GM19035 (cell line): ENCODE measurements around the gene GRXCR2.
"Not testable (repeated sequence)": the region's sequence is repeated elsewhere in the genome, so short reads cannot be mapped to it uniquely, and the experiment has no call there.

ENCODE experiments used
- ATAC-seq: cut with Tn5 transposase; IDR thresholded peaks from one replicate; pipeline ENCODE4 v1.9.1; 2021; ENCODE audit not compliant: unreplicated experiment

Gene GRXCR2

DNA sequence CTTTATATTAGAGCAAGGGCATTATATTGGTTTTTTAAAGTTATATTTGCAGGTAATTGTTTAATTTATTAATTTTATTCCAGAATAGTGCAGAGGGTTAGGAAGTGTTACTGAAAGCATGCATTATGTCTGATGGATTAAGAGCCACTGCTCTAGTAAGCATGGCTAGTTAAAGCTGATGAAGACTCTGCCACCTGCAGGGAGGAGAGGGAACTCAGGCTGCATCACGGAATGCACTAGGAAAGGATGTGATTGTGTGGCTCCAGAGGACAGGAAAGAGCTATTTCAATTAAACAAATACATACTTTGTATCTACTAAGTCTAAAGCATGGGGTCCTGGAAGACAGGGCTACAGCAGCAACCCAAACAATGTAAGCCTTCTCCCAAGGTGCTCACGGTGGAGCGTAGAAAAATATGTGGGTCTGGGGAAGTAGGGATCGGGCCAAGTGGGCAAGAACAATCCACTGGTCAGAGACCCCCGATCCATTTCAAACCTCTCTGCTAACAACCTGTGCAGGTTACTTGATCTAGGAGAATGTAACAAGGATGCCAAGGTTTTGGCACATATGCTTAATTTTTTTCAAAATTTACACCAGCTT is 15.3 kb upstream of the GRXCR2 start:
- ATAC-seq, result no peak

- ATAC-seq, result no peak
Measured at GRCh38 chr5:145887217-145887616, 14.4 kb upstream of the GRXCR2 start.

- no peak for ATAC-seq
Measured at GRCh38 chr5:145874765-145875164, 2.0 kb upstream of the GRXCR2 start.

DNA sequence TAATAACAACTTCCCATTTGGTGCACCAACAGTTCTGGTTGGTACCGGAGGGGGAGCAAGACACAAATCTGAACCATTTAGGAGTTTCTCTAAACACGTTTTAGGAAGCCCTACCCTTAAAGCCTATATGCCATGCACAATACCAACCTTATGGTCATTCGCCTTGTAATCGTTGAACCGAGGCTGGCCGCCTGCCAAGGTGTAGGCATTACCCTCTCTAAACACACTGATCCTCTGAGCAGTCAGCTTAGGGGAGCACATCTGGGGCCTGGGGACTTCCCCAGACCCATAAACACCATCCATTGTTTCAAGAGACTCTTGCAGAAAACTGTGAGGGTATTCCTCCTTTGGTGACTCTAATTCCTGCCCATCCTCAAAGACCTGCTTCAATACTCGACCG is 328 bp downstream of the GRXCR2 start:
- no peak for ATAC-seq

GRCh38 chr5:145869753-145870152 is 3.1 kb downstream of the GRXCR2 start:
- ATAC-seq, result no peak

- ATAC-seq, result no peak
Measured at GRCh38 chr5:145867806-145868205, 5.0 kb downstream of the GRXCR2 start.

DNA sequence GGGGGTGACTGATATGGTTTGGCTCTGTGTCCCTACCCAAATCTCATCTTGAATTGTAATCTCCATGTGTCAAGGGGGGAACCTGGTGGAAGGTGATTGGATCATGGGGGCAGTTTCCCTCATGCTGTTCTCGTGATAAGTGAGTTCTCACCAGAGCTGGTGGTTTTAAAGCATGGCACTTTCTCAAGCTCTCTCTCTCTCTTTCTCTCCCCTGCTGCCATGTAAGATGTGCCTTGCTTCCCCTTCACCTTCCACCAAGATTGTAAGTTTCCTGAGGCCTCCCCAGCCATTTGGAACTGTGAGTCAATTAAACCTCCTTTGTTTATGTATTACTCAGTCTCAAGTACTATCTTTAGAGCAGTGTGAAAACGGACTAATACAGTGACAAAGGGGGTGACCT is 8.4 kb downstream of the GRXCR2 start:
- not testable (repeated sequence) for ATAC-seq

DNA sequence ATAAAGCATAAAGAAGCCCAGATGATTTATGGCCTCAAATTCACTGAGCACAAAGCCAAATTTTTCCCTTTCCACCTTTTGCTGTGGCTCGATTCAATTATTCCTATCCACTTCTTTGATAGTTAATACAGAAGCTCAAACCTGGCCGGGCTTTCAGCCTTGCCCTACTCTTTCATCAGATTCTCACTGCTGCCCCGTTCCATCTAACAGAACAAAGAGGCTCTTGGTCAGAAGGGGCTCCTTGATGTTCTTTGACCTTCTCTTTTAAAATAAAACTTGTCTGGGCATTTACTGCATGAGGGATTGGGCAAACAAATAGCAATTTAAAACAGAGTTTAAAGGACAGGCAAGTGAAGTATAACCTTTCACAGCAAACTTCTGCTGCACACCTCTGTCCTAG is 9.8 kb downstream of the GRXCR2 start:
- no peak for ATAC-seq

GRCh38 chr5:145859897-145860296 is 12.9 kb downstream of the GRXCR2 start:
- ATAC-seq, result no peak

DNA sequence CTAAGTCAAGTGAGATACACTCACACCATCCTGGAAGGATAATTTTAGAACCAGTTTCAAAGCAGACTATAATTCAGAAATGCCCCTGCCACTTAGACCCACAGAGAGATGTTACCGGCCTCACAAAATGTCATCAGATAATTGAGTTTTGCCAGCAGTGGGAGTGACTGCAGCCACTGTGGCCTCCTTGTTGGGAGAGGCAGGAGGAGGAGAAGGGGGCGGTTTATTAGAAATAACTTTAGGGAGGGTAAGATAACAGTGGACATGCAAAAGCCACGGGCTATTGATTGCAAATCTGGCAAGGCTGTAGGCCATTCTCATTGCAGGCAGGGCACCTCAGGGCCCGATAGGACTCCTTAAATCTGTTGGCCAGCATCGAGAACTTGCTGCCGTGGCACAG is 13.4 kb downstream of the GRXCR2 start:
- ATAC-seq, result no peak

DNA sequence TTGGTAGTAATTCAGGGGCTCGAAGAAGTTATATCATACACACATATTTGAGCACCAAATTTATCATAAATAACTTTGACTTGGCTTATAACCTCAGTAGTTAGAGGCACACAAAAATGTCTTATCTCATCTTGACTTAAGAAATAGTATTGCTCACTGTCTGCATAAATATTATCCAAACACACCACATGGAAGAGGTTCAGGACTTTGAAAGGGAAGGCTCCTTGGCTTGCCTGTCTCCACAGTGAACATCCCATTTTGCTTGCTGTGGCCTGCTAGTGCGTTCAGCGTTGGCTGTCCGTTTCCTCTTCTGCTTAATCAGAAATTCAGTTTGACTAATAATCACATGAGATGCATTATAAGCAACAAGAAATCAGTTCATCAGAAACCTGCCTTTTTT is 13.9 kb downstream of the GRXCR2 start:
- no peak for ATAC-seq

GRCh38 chr5:145856285-145856818 is 16.5 kb downstream of the GRXCR2 start:
- peak; percentile 41 for ATAC-seq

DNA sequence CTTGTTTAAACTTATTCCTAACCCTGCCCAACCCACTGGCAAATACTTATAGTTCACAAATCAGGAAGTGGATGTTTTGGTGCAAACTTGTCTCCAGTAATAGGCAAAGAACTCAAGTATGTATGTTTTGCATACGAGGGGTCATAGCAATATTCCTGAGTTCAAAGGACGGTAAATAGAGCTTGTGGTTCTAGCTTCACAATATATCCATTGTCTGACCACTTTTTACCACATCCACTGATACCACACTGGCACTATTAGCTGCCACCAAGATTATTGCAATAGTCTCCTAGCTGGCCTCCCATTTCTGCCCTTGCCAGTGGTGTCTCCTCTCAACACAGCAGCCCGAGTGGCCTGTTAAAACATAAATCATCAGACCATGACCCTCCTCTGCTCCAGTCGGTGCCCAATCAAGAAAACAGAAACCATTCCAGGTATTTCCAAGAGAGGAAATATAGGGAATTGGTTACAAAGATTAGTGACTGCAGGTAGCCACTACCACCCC is 17.0 kb downstream of the GRXCR2 start:
- no peak for ATAC-seq

- ATAC-seq, result no peak
Measured at GRCh38 chr5:145854651-145855258, 18.1 kb downstream of the GRXCR2 start.

- ATAC-seq, result no peak
Measured at GRCh38 chr5:145853781-145854376, 18.9 kb downstream of the GRXCR2 start.

- ATAC-seq, result no peak
Measured at GRCh38 chr5:145852990-145853389, 19.8 kb downstream of the GRXCR2 start.

GRCh38 chr5:145848854-145849253 is 24.0 kb downstream of the GRXCR2 start:
- no peak for ATAC-seq

DNA sequence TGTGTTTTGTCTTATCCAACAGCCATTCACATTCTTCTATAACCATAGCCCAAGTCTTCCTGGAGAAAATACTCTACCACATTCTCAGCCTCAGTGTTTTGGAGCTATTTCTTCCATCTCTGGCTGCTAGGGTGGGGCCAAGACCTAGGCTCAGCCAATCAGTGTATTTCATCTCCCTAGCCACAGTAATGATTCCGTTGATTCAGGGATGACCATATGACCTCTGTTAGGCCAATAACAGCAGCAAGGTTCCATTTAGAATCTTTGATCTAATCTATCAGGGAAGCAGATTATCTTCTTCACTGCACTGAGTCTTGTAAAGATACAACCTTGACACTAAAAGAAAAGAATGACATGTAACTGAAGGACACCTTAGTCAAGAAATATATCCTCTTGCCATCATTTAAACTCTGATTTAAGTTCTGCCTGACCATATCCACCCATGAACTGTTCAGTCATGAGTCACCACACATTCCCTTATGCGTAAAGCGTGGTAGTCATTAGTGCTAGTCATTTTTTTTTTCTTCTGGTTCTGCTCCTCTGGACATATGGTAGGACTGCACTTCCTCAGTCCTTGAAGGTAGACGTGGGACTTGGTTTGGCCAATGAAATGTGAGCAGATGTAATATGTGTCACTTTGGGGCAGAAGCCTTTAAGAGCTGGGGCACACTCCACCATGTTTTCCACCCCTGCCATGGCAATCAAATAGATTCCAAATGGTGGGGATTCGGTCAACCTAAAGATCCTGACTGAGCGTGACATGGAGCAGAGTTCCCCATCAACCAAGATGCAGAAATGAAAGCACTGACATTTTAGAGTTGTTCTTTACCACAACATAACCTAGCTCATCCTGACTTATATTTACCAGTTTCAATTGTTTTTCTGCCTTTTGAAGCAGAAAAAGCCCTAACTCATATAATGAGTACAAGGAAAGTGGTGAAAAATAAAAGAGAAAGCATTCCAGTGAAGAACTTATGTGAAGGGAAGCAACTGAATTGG is 25.0 kb downstream of the GRXCR2 start:
- no peak for ATAC-seq

DNA sequence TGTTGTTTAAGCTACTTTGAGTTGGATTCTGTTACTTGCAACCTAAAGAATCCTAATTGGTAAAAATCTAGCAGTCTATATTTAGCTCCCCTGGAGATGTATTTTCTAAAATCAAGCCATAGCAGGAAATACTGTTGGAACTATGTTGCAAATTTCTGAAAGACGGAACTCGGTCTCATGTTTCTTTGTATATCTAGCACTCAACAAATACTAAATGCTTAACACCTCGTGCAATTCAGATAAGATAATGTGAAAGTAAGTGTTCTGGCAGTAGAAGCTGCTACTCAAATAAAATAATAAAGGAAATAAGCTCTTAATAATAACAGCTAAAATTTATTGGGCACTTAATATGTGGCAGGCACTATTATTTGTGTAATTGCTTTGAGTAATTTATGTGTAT is 26.7 kb downstream of the GRXCR2 start:
- no peak for ATAC-seq

DNA sequence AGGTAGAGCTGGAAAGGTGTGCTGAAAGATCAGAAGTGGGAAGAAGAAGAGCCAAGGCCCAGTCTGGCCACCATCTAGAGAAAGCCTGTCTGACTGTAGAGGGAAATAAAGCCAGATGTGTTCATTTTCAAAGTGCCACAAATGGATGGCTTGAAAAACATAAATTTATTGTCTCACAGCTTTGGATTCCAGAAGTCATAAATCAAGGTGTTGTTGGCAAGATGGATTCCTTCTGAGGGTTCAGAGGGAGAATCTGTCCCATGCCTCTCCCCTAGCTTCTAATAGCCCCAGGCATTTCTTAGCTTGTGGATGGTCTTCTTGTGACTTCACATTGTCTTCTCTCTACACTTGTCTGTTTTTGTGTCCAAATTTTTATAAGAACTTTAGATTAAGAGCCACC is 31.5 kb downstream of the GRXCR2 start:
- no peak for ATAC-seq
